OCI-LY7 (cell line): Measurements from ENCODE around the gene CASZ1. TPM values are rescaled to one million over a fixed set of nuclear protein-coding genes. Genes with fewer than 3 reads are reported as not detected.

Experiments
- BruUV-seq: library from RNA; stranded (reverse); fragments of 400-500 nt; replicated peaks from 2 replicates; lab custom pipeline; 2021; lab: Mats Ljungman, UMichigan
- CTCF ChIA-PET: fragments of 300-600 bp; sonication (Branson Sonifier 250); formaldehyde crosslinking; loops from one replicate; lab custom pipeline; 2022; ENCODE audit warnings: antibody characterized with exemption; ENCODE audit not compliant: unreplicated experiment; lab: Charles Lee
- POLR2A ChIA-PET: fragments of 300-600 bp; sonication (Branson Sonifier 250); formaldehyde crosslinking; loops from one replicate; lab custom pipeline; 2022; ENCODE audit warnings: antibody characterized with exemption; lab: Charles Lee
- DNase-seq: peaks from one replicate; pipeline ENCODE4 v3.0.0-alpha.2; 2015; ENCODE audit warnings: low spot score
- H2AFZ ChIP-seq: fragments of 200-600 bp; sonication (generic), shearing (Covaris generic); 2 replicates; pipeline ENCODE4 v1.6.1; 2014; ENCODE audit warnings: mild to moderate bottlenecking, antibody characterized with exemption, low read length, moderate library complexity
- H3K27ac ChIP-seq: fragments of 200-600 bp; sonication (generic); 2 replicates; pipeline ENCODE4 v1.5.1; 2014; ENCODE audit warnings: mixed run types, low read depth, mild to moderate bottlenecking, moderate library complexity, low read length, inconsistent platforms; ENCODE audit not compliant: poor library complexity, severe bottlenecking
- H3K36me3 ChIP-seq: fragments of 200-600 bp; sonication (generic); 2 replicates; pipeline ENCODE4 v1.6.1; 2014; ENCODE audit warnings: mild to moderate bottlenecking, antibody characterized with exemption, low read length, moderate library complexity, mixed read lengths; ENCODE audit not compliant: insufficient read depth
- H3K4me1 ChIP-seq: fragments of 200-600 bp; sonication (generic); 2 replicates; pipeline ENCODE4 v1.5.1; 2014; ENCODE audit warnings: mild to moderate bottlenecking, low read length; ENCODE audit not compliant: insufficient read depth, poor library complexity, severe bottlenecking
- H3K4me2 ChIP-seq: fragments of 200-600 bp; sonication (generic); 2 replicates; pipeline ENCODE4 v1.6.1; 2014; ENCODE audit warnings: mild to moderate bottlenecking, low read length
- H3K4me3 ChIP-seq: fragments of 200-600 bp; sonication (generic); 2 replicates; pipeline ENCODE4 v1.5.1; 2014; ENCODE audit warnings: mild to moderate bottlenecking, low read depth, low read length; ENCODE audit not compliant: poor library complexity, severe bottlenecking
- H3K79me2 ChIP-seq: fragments of 200-600 bp; sonication (generic); 2 replicates; pipeline ENCODE4 v1.6.1; 2016; ENCODE audit warnings: low read depth, mild to moderate bottlenecking, low read length, moderate library complexity, mixed read lengths; ENCODE audit not compliant: insufficient read depth
- H3K9me2 ChIP-seq: fragments of 200-600 bp; sonication (generic); 2 replicates; pipeline ENCODE4 v1.6.1; 2016; ENCODE audit warnings: mild to moderate bottlenecking, low read length, mixed read lengths; ENCODE audit not compliant: insufficient read depth
- H3K9me3 ChIP-seq: fragments of 200-600 bp; sonication (generic); 2 replicates; pipeline ENCODE4 v1.6.1; 2014; ENCODE audit warnings: mild to moderate bottlenecking, mixed run types, low read length, mixed read lengths
- H4K20me1 ChIP-seq: fragments of 200-600 bp; sonication (generic); 2 replicates; pipeline ENCODE4 v1.6.1; 2014; ENCODE audit warnings: mild to moderate bottlenecking, antibody characterized with exemption, low read length, moderate library complexity, mixed read lengths; ENCODE audit not compliant: insufficient read depth
- EZH2phosphoT487 ChIP-seq: fragments of 200-600 bp; sonication (generic); IDR thresholded peaks from 2 replicates; pipeline ENCODE4 v1.6.1; 2018; ENCODE audit warnings: low read depth, borderline replicate concordance, mild to moderate bottlenecking, mixed run types, antibody characterized with exemption, low read length, moderate library complexity, mixed read lengths
- intact Hi-C: fragments of 100-400 bp; cut with micrococcal nuclease; formaldehyde crosslinking; loops from one replicate; pipeline ENCODE4 v1.10.0; 2022; ENCODE audit not compliant: unreplicated experiment
- total RNA-seq, 2 experiments: library from RNA; depleted of rRNA in 1 of 2; stranded (reverse); fragments of >200 nt in 1 of 2; shearing (Covaris generic) in 1 of 2; gene quantifications; 2 replicates each; pipeline ENCODE4 v1.2.3, GENCODE V29; 2014 to 2022
- TF ChIP-seq, protein P1 (sequence below): fragments of 200-600 bp; sonication (generic); conservative IDR thresholded peaks from 2 replicates; pipeline ENCODE4 v1.5.1; 2014; ENCODE audit warnings: mild to moderate bottlenecking, antibody characterized with exemption, low read length, moderate library complexity, mixed read lengths

The CASZ1 gene
- total RNA-seq, 2 experiments from 2014 or later: 3.3 to 3.9 TPM

DNA sequence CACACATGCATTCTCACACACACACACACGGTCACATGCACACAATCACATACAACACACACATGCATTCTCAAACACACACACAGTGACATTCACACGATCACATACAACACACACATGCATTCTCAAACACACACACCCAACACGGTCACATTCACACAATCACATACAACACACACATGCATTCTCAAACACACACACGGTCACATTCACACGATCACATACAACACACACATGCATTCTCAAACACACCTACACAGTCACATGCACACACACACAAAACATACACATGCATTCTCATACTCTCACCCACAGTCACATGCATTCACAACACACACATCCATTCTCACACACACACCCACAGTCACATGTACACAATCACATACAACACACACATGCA is 135.0 kb downstream of the CASZ1 start:
- CTCF ChIA-PET: no interaction called here

DNA sequence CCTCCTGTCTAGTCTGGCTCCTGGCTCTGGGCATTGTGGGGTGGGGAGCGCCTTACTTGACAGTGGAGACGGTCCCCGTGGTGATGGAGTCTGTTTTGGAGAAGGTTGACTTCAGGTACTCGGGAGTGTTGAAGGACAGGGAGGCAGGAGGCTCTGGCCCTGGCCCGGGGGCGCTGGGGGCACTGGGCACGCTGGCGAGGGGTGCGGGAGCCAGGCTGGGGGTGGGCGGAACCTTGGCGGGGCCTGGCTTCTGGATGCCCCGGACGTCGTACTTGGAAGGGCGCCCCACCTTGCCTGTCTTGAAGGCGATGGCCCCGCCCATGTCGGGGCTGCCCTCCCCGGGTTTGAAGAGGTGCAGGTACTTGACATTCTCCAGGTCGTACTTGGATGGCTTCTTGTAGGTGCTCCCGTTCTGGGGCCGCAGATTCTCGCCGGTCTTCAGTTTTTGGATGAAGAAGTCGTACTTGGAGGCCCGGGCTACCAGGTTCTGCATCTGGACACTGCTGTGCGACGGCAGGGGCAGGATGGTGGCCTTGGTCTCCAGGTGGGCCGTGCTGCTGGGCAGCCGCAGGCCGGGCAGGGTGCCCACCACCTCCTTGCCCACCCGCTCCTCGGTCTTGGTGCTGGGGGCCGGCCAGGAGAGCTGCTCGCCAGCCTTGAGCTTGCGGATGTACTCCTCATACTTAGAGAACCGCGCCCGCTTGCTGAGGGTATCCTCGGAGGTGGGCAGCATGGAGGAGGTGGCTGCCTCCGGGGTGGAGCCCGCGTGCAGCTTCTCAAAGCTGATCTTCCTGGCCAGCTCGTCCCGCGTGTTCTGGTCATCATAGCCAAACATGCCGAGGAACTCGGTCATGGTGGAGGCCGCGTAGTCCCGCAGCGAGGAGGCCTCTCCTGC is 136.6 kb downstream of the CASZ1 start:
- Histone ChIP-seq H3K9me3 (no peaks in the 10 kb centered on the region), H4K20me1 (no peaks in the 10 kb centered on the region), H3K9me2 (no peaks in the 10 kb centered on the region), H3K27ac (no peak overlapping the region), H2AFZ (no peak overlapping the region), H3K79me2 (no peaks in the 10 kb centered on the region), H3K36me3 (no peaks in the 10 kb centered on the region), H3K4me3 (no peak overlapping the region), H3K4me1 (no peaks in the 10 kb centered on the region), H3K4me2 (no peak overlapping the region)
- CTCF ChIA-PET: no interaction called here
- BruUV-seq: no TSS peak
- DNase-seq: no peak
- POLR2A ChIA-PET: no interaction called here
- TF ChIP-seq, protein P1, sequence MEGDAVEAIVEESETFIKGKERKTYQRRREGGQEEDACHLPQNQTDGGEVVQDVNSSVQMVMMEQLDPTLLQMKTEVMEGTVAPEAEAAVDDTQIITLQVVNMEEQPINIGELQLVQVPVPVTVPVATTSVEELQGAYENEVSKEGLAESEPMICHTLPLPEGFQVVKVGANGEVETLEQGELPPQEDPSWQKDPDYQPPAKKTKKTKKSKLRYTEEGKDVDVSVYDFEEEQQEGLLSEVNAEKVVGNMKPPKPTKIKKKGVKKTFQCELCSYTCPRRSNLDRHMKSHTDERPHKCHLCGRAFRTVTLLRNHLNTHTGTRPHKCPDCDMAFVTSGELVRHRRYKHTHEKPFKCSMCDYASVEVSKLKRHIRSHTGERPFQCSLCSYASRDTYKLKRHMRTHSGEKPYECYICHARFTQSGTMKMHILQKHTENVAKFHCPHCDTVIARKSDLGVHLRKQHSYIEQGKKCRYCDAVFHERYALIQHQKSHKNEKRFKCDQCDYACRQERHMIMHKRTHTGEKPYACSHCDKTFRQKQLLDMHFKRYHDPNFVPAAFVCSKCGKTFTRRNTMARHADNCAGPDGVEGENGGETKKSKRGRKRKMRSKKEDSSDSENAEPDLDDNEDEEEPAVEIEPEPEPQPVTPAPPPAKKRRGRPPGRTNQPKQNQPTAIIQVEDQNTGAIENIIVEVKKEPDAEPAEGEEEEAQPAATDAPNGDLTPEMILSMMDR: no peak
- TF ChIP-seq EZH2phosphoT487: no peak
- intact Hi-C loops: no loop called here

More for the DNA sequence above, 135.0 kb downstream of the CASZ1 start:
- no peak overlapping the region for H3K4me2 ChIP-seq
- BruUV-seq: no TSS peak
- no peaks in the 10 kb centered on the region for H3K36me3 ChIP-seq
- no peak overlapping the region for H3K4me3 ChIP-seq
- no peaks in the 10 kb centered on the region for H3K9me3 ChIP-seq
- no peak for DNase-seq
- no peaks in the 10 kb centered on the region for H3K9me2 ChIP-seq
- H3K79me2 ChIP-seq: no peaks in the 10 kb centered on the region
- H3K27ac ChIP-seq: no peak overlapping the region
- no peak overlapping the region for H2AFZ ChIP-seq
- intact Hi-C loops: no loop called here
- TF ChIP-seq, protein P1: no peak
- TF ChIP-seq EZH2phosphoT487: no peak
- H3K4me1 ChIP-seq: no peaks in the 10 kb centered on the region
- H4K20me1 ChIP-seq: no peaks in the 10 kb centered on the region; the same call in 1 of the 2 replicates
- POLR2A ChIA-PET: no interaction called here

DNA sequence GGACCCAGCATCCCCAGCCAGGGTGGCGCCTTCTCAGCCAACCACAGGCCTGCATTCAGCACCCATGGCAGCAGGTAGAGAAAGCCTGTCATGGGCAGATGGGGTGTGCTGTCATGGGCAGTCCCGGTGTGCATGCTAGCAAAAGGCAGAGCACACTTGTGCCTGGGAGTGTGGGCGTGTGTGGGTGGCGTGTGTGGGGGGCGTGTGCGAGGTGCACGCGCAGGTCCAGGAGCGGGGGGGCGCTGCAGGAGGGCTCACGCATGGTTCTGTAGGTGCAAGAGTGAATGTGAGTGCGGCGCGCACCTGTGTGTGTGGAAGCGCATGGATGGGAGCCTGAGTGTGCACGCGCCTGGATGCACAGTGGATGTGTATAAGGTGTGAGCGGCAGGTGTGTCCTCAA is 137.2 kb downstream of the CASZ1 start:
- CTCF ChIA-PET: no interaction called here
- Histone ChIP-seq H3K4me1 (no peaks in the 10 kb centered on the region), H2AFZ (no peak overlapping the region), H3K4me3 (no peak overlapping the region), H3K36me3 (no peaks in the 10 kb centered on the region), H3K9me3 (no peaks in the 10 kb centered on the region), H3K27ac (no peak overlapping the region), H4K20me1 (no peaks in the 10 kb centered on the region), H3K4me2 (no peak overlapping the region), H3K79me2 (no peaks in the 10 kb centered on the region), H3K9me2 (no peaks in the 10 kb centered on the region)
- POLR2A ChIA-PET: interaction anchor here (0.6 kb wide), 1 partner anchor 446 kb away, joined by 4 read pairs; no protein-coding TSS in a partner anchor
- intact Hi-C loops: no loop called here
- DNase-seq: no peak
- TF ChIP-seq, protein P1: no peak
- TF ChIP-seq EZH2phosphoT487: no peak
- no TSS peak for BruUV-seq
